ENCODE results near the gene KERA.

GRCh38 chr12:91055976-91056375 is 1.8 kb downstream of the KERA start:
- no peak for TF ChIP-seq CTCF (IDR thresholded peaks at IDR 0.05)
- TF ChIP-seq POLR2A (IDR thresholded peaks at IDR 0.05) = no peak
